ENCODE data around the gene SMDT1.
"Not testable (repeated sequence)": the region's sequence is repeated elsewhere in the genome, so short reads cannot be mapped to it uniquely, and the experiment has no call there.

SMDT1 gene

GRCh38 chr22:42116848-42117424 lies 37.4 kb downstream of the SMDT1 start:
- H2AFZ ChIP-seq (ENCODE audit: low read length): no peak overlapping the region
- H3K27ac ChIP-seq (ENCODE audit: low read length): no peak overlapping the region
- no peaks in the 10 kb centered on the region for H3K9me2 ChIP-seq (replicated peaks; ENCODE audit: insufficient read depth, low read length)
- no peak overlapping the region for H3K4me3 ChIP-seq (ENCODE audit: low read length)
- H3K9ac ChIP-seq (ENCODE audit: low read length): no peak overlapping the region
- H4K20me1 ChIP-seq (ENCODE audit: insufficient read depth, low read length): no peaks in the 10 kb centered on the region
- H3K4me1 ChIP-seq (ENCODE audit: low read length): peaks cover 10% of the 10 kb centered on the region
- H3K27me3 ChIP-seq (replicated peaks; ENCODE audit: insufficient read depth, low read length): no peaks in the 10 kb centered on the region
- DNase-seq: no peak
- peak; percentile 31 for TF ChIP-seq CTCF (IDR thresholded peaks at IDR 0.05; ENCODE audit: low read length)
- TF ChIP-seq EZH2 (optimal IDR thresholded peaks at IDR 0.05; ENCODE audit: low read depth, low read length): no peak
- TF ChIP-seq EZH2phosphoT487 (IDR thresholded peaks at IDR 0.05; ENCODE audit: low read length): no peak
- H3K9me3 ChIP-seq (replicated peaks; ENCODE audit: insufficient read depth, low read length): no peaks in the 10 kb centered on the region
- no peak overlapping the region for H3K4me2 ChIP-seq (ENCODE audit: low read depth, low read length)
- H3K79me2 ChIP-seq (ENCODE audit: low read length): no peaks in the 10 kb centered on the region
- H3K36me3 ChIP-seq (replicated peaks; ENCODE audit: insufficient read depth, low read length): no peaks in the 10 kb centered on the region
- no peaks in the 10 kb centered on the region for H3F3A ChIP-seq (ENCODE audit: insufficient read depth, low read length)

GRCh38 chr22:42120231-42121021 lies 40.9 kb downstream of the SMDT1 start:
- peak; percentile 62 for DNase-seq
- H3K4me3 ChIP-seq (ENCODE audit: low read length): peak overlapping the region; percentile 25; the same call in 1 of the 2 replicates
- not testable (repeated sequence) for H3K9ac ChIP-seq (ENCODE audit: low read length); H3K9me2 ChIP-seq (replicated peaks; ENCODE audit: insufficient read depth, low read length); H3F3A ChIP-seq (ENCODE audit: insufficient read depth, low read length); H3K79me2 ChIP-seq (ENCODE audit: low read length); H4K20me1 ChIP-seq (ENCODE audit: insufficient read depth, low read length); H3K27me3 ChIP-seq (replicated peaks; ENCODE audit: insufficient read depth, low read length); H3K36me3 ChIP-seq (replicated peaks; ENCODE audit: insufficient read depth, low read length); H3K9me3 ChIP-seq (replicated peaks; ENCODE audit: insufficient read depth, low read length)
- peaks cover 10% of the 10 kb centered on the region for H3K4me1 ChIP-seq (ENCODE audit: low read length)
- peak overlapping the region; percentile 10; the same call in 1 of the 2 replicates for H2AFZ ChIP-seq (ENCODE audit: low read length)
- peak overlapping the region; percentile 8; the same call in 1 of the 2 replicates for H3K27ac ChIP-seq (ENCODE audit: low read length)
- peak overlapping the region; percentile 60 for H3K4me2 ChIP-seq (ENCODE audit: low read depth, low read length)

- not testable (repeated sequence) for H3K79me2 ChIP-seq (ENCODE audit: low read length); H4K20me1 ChIP-seq (ENCODE audit: insufficient read depth, low read length); H3K4me2 ChIP-seq (ENCODE audit: low read depth, low read length); H3K9me2 ChIP-seq (replicated peaks; ENCODE audit: insufficient read depth, low read length); H3K9ac ChIP-seq (ENCODE audit: low read length); H2AFZ ChIP-seq (ENCODE audit: low read length); H3F3A ChIP-seq (ENCODE audit: insufficient read depth, low read length); H3K27ac ChIP-seq (ENCODE audit: low read length); DNase-seq; H3K4me3 ChIP-seq (ENCODE audit: low read length); H3K9me3 ChIP-seq (replicated peaks; ENCODE audit: insufficient read depth, low read length); H3K36me3 ChIP-seq (replicated peaks; ENCODE audit: insufficient read depth, low read length); H3K27me3 ChIP-seq (replicated peaks; ENCODE audit: insufficient read depth, low read length)
- H3K4me1 ChIP-seq (ENCODE audit: low read length): peaks cover 10% of the 10 kb centered on the region
Measured at GRCh38 chr22:42123529-42123928, 44.0 kb downstream of the SMDT1 start.

GRCh38 chr22:42127606-42128005 lies 48.1 kb downstream of the SMDT1 start:
- Histone ChIP-seq H3K4me3 (ENCODE audit: low read length) (no peak overlapping the region), H4K20me1 (ENCODE audit: insufficient read depth, low read length) (no peaks in the 10 kb centered on the region), H3K4me2 (ENCODE audit: low read depth, low read length) (no peak overlapping the region), H3K27me3 (replicated peaks; ENCODE audit: insufficient read depth, low read length) (no peaks in the 10 kb centered on the region), H3F3A (ENCODE audit: insufficient read depth, low read length) (no peaks in the 10 kb centered on the region), H3K27ac (ENCODE audit: low read length) (no peak overlapping the region), H3K9me3 (replicated peaks; ENCODE audit: insufficient read depth, low read length) (no peaks in the 10 kb centered on the region), H2AFZ (ENCODE audit: low read length) (no peak overlapping the region), H3K9me2 (replicated peaks; ENCODE audit: insufficient read depth, low read length) (no peaks in the 10 kb centered on the region), H3K79me2 (ENCODE audit: low read length) (no peaks in the 10 kb centered on the region), H3K4me1 (ENCODE audit: low read length) (no peaks in the 10 kb centered on the region), H3K9ac (ENCODE audit: low read length) (no peak overlapping the region), H3K36me3 (replicated peaks; ENCODE audit: insufficient read depth, low read length) (no peaks in the 10 kb centered on the region)
- TF ChIP-seq CTCF (IDR thresholded peaks at IDR 0.05; ENCODE audit: low read length) (no peak), EZH2phosphoT487 (IDR thresholded peaks at IDR 0.05; ENCODE audit: low read length) (no peak), EZH2 (optimal IDR thresholded peaks at IDR 0.05; ENCODE audit: low read depth, low read length) (no peak)
- DNase-seq: no peak

- not testable (repeated sequence) for H3K27me3 ChIP-seq (replicated peaks; ENCODE audit: insufficient read depth, low read length); H3K9me3 ChIP-seq (replicated peaks; ENCODE audit: insufficient read depth, low read length); H4K20me1 ChIP-seq (ENCODE audit: insufficient read depth, low read length); H3K4me3 ChIP-seq (ENCODE audit: low read length); H3K79me2 ChIP-seq (ENCODE audit: low read length); H3K4me1 ChIP-seq (ENCODE audit: low read length); H3K9me2 ChIP-seq (replicated peaks; ENCODE audit: insufficient read depth, low read length); H2AFZ ChIP-seq (ENCODE audit: low read length); DNase-seq; H3K4me2 ChIP-seq (ENCODE audit: low read depth, low read length); H3K36me3 ChIP-seq (replicated peaks; ENCODE audit: insufficient read depth, low read length); H3K9ac ChIP-seq (ENCODE audit: low read length); H3K27ac ChIP-seq (ENCODE audit: low read length); H3F3A ChIP-seq (ENCODE audit: insufficient read depth, low read length)
Measured at GRCh38 chr22:42128007-42128406, 48.5 kb downstream of the SMDT1 start.
